ENCODE measurements around the gene TET1.
"Not testable (repeated sequence)": the region's sequence is repeated elsewhere in the genome, so short reads cannot be mapped to it uniquely, and the experiment has no call there.

TET1 gene

DNA sequence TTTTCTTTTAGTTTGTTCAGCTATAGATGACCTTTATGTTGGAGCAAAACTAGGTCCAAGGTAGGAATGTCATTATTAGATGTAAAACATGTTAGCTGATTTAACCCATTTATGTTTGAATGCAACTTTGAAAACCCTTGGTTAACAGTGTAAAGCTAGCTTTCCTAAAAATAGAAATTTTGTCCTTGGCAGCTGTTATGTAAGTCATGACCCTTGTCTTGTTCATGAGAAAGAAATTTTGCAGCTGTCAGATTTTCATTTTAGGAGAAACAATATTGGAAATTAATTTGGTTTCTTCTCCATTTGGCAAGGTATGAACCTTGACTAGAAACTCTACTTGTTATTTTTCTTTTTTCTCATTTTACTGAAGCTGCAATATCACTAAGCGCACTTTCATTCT, 137.0 kb downstream of the TET1 start:
- TF ChIP-seq, protein P1, sequence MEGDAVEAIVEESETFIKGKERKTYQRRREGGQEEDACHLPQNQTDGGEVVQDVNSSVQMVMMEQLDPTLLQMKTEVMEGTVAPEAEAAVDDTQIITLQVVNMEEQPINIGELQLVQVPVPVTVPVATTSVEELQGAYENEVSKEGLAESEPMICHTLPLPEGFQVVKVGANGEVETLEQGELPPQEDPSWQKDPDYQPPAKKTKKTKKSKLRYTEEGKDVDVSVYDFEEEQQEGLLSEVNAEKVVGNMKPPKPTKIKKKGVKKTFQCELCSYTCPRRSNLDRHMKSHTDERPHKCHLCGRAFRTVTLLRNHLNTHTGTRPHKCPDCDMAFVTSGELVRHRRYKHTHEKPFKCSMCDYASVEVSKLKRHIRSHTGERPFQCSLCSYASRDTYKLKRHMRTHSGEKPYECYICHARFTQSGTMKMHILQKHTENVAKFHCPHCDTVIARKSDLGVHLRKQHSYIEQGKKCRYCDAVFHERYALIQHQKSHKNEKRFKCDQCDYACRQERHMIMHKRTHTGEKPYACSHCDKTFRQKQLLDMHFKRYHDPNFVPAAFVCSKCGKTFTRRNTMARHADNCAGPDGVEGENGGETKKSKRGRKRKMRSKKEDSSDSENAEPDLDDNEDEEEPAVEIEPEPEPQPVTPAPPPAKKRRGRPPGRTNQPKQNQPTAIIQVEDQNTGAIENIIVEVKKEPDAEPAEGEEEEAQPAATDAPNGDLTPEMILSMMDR (IDR thresholded peaks at IDR 0.05; ENCODE audit: insufficient read depth, low read length): no peak
- TF ChIP-seq POLR2AphosphoS5 (IDR thresholded peaks at IDR 0.05; ENCODE audit: low read depth): no peak
- TF ChIP-seq, protein P2, sequence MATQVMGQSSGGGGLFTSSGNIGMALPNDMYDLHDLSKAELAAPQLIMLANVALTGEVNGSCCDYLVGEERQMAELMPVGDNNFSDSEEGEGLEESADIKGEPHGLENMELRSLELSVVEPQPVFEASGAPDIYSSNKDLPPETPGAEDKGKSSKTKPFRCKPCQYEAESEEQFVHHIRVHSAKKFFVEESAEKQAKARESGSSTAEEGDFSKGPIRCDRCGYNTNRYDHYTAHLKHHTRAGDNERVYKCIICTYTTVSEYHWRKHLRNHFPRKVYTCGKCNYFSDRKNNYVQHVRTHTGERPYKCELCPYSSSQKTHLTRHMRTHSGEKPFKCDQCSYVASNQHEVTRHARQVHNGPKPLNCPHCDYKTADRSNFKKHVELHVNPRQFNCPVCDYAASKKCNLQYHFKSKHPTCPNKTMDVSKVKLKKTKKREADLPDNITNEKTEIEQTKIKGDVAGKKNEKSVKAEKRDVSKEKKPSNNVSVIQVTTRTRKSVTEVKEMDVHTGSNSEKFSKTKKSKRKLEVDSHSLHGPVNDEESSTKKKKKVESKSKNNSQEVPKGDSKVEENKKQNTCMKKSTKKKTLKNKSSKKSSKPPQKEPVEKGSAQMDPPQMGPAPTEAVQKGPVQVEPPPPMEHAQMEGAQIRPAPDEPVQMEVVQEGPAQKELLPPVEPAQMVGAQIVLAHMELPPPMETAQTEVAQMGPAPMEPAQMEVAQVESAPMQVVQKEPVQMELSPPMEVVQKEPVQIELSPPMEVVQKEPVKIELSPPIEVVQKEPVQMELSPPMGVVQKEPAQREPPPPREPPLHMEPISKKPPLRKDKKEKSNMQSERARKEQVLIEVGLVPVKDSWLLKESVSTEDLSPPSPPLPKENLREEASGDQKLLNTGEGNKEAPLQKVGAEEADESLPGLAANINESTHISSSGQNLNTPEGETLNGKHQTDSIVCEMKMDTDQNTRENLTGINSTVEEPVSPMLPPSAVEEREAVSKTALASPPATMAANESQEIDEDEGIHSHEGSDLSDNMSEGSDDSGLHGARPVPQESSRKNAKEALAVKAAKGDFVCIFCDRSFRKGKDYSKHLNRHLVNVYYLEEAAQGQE (IDR thresholded peaks at IDR 0.05; ENCODE audit: insufficient replicate concordance, low read depth): no peak
- no peak for TF ChIP-seq SPI1 (IDR thresholded peaks at IDR 0.05; ENCODE audit: borderline replicate concordance, low read depth)
- TF ChIP-seq GABPA (IDR thresholded peaks at IDR 0.05; ENCODE audit: low read depth): no peak
- DNase-seq (ENCODE audit: low read depth in 1 of 2, low spot score in 1 of 2): no peak
- H3K27ac ChIP-seq (replicated peaks): no peak overlapping the region
- no peaks in the 10 kb centered on the region for H3K27me3 ChIP-seq (ENCODE audit: insufficient read depth, poor library complexity, severe bottlenecking)
- no peak overlapping the region for H3K4me3 ChIP-seq (replicated peaks; ENCODE audit: insufficient read depth, low read length)

DNA sequence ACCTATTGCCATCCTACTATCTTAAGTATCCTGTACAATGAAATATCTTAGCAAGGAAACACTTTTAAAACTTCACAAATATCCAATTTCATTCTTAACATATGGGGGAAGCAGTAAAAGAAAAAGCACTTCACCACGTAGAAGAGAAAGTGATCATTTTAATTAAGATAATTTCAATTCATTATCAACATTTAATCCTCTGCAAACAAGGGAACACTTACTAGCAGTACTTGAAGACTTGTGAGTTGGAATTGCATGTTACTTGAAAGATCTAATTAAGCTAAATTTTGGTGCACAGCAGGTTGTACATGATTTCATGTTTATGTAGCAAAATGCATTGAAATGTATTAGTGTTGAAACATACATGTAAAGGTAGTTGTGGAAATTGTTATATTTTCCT, 140.1 kb downstream of the TET1 start:
- DNase-seq (ENCODE audit: low read depth in 1 of 2, low spot score in 1 of 2): no peak
- Histone ChIP-seq H3K4me3 (replicated peaks; ENCODE audit: insufficient read depth, low read length) (no peak overlapping the region), H3K27me3 (ENCODE audit: insufficient read depth, poor library complexity, severe bottlenecking) (no peaks in the 10 kb centered on the region), H3K27ac (replicated peaks) (no peak overlapping the region)
- TF ChIP-seq GABPA (IDR thresholded peaks at IDR 0.05; ENCODE audit: low read depth) (no peak), POLR2AphosphoS5 (IDR thresholded peaks at IDR 0.05; ENCODE audit: low read depth) (no peak), SPI1 (IDR thresholded peaks at IDR 0.05; ENCODE audit: borderline replicate concordance, low read depth) (no peak)
- TF ChIP-seq, protein P2 (IDR thresholded peaks at IDR 0.05; ENCODE audit: insufficient replicate concordance, low read depth): no peak
- TF ChIP-seq, protein P1 (IDR thresholded peaks at IDR 0.05; ENCODE audit: insufficient read depth, low read length): no peak

GRCh38 chr10:68705548-68705947, 145.4 kb downstream of the TET1 start:
- no peak for TF ChIP-seq GABPA (IDR thresholded peaks at IDR 0.05; ENCODE audit: low read depth)
- TF ChIP-seq, protein P1 (IDR thresholded peaks at IDR 0.05; ENCODE audit: insufficient read depth, low read length): no peak
- TF ChIP-seq SPI1 (IDR thresholded peaks at IDR 0.05; ENCODE audit: borderline replicate concordance, low read depth): no peak
- TF ChIP-seq POLR2AphosphoS5 (IDR thresholded peaks at IDR 0.05; ENCODE audit: low read depth): no peak
- TF ChIP-seq, protein P2 (IDR thresholded peaks at IDR 0.05; ENCODE audit: insufficient replicate concordance, low read depth): no peak
- Histone ChIP-seq H3K27ac (replicated peaks) (no peak overlapping the region), H3K27me3 (ENCODE audit: insufficient read depth, poor library complexity, severe bottlenecking) (no peaks in the 10 kb centered on the region), H3K4me3 (replicated peaks; ENCODE audit: insufficient read depth, low read length) (no peak overlapping the region)
- no peak for DNase-seq (ENCODE audit: low read depth in 1 of 2, low spot score in 1 of 2)

- not testable (repeated sequence) for DNase-seq (ENCODE audit: low read depth in 1 of 2, low spot score in 1 of 2); H3K4me3 ChIP-seq (replicated peaks; ENCODE audit: insufficient read depth, low read length); H3K27me3 ChIP-seq (ENCODE audit: insufficient read depth, poor library complexity, severe bottlenecking); H3K27ac ChIP-seq (replicated peaks)
Measured at GRCh38 chr10:68708987-68709386, 148.8 kb downstream of the TET1 start.

DNA sequence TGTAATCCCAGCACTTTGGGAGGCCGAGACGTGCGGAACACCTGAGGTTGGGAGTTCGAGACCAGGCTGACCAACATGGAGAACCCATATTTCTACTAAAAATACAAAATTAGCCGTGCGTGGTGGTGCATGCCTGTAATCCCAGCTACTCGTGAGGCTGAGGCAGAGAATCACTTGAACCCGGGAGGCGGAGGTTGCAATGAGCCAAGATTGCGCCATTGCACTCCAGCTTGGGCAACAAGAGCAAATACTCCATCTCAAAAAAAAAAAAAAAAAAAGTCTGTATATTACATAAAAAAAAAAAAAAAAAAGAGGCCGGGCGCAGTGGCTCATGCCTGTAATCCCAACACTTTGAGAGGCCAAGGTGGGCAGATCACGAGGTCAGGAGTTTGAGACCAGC, 152.9 kb downstream of the TET1 start:
- H3K27ac ChIP-seq (replicated peaks); H3K4me3 ChIP-seq (replicated peaks; ENCODE audit: insufficient read depth, low read length); H3K27me3 ChIP-seq (ENCODE audit: insufficient read depth, poor library complexity, severe bottlenecking); DNase-seq (ENCODE audit: low read depth in 1 of 2, low spot score in 1 of 2): not testable (repeated sequence)

All from HL-60 (cell line).